AG04449 (cell line): ENCODE data around the gene CDC42EP4.
"Not testable (repeated sequence)": the region's sequence is repeated elsewhere in the genome, so short reads cannot be mapped to it uniquely, and the experiment has no call there.

ENCODE experiments used
- CTCF ChIA-PET: fragments of 350-600 bp; formaldehyde crosslinking; extraction: SDS; loops from one replicate; lab custom pipeline; 2021; ENCODE audit warnings: antibody characterized with exemption; lab: Yijun Ruan, JAX
- POLR2A ChIA-PET: fragments of 400-600, 350-600 bp; formaldehyde crosslinking; extraction: SDS; loops from one replicate; lab custom pipeline; 2020; ENCODE audit warnings: antibody characterized with exemption, inconsistent platforms; lab: Yijun Ruan, JAX
- DNase-seq: peaks from one replicate; pipeline ENCODE4 v3.0.0-alpha.2; 2010; ENCODE audit warnings: low read depth, low spot score
- H3K4me3 ChIP-seq: 2 replicates; pipeline ENCODE4 v1.5.1; 2011; ENCODE audit warnings: low read depth, mild to moderate bottlenecking, control low read depth, low read length
- TF ChIP-seq, protein P1 (sequence below): IDR thresholded peaks from one replicate; pipeline ENCODE4 v1.5.1; 2011; ENCODE audit warnings: mild to moderate bottlenecking, moderate library complexity, low read length, control low read depth, inconsistent platforms; ENCODE audit not compliant: insufficient read depth; ENCODE audit errors: missing control alignments

Gene CDC42EP4

DNA sequence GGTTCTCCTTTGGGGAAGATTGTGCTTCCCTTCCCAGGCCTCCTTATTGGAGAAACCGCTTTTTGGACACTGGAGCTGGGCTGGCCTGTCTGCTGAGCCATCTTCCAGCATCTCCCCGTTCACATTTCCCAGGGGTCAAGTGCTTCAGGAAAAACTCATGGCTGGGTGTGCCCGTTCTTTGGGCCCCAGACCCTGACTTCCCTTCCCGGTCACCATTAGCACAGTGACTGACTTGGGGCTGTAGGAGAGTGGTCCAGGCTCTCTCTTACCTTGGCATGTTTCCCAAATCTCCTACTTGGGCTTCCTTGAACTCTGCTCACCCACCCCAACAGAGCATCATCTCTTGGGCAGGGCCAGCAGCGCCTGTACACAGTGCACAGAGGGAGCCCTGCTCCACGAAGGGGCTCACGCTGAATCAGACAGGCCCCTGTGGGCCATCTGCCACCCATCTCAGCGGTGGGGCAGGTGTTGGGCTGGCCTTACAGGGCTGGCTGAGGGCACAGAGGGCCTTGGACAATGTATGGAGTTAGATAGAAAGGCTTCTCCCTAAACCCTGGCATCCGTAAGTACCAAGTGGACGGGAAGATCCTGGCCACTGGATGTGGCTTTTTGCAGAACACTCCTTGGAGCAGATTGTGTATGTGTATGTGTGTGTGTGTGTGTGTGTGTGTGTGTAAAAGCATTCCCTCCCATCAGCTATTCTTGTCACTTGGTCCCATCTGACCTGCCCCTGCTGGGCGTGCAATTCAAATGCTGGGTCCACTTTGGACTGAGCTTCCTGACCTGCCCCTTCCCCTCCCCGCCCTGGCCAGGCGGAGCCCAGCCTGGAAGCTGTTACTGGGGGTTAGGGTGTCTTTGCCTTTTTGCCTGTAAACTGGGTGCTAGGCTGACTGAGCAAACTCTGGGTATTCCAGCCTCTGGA, 24.9 kb upstream of the CDC42EP4 start:
- CTCF ChIA-PET, result interaction anchor here (0.8 to 1.2 kb wide), 3 partner anchors 9 to 863 kb away, joined by 3 to 4 read pairs (median 3); no protein-coding TSS in a partner anchor

DNA sequence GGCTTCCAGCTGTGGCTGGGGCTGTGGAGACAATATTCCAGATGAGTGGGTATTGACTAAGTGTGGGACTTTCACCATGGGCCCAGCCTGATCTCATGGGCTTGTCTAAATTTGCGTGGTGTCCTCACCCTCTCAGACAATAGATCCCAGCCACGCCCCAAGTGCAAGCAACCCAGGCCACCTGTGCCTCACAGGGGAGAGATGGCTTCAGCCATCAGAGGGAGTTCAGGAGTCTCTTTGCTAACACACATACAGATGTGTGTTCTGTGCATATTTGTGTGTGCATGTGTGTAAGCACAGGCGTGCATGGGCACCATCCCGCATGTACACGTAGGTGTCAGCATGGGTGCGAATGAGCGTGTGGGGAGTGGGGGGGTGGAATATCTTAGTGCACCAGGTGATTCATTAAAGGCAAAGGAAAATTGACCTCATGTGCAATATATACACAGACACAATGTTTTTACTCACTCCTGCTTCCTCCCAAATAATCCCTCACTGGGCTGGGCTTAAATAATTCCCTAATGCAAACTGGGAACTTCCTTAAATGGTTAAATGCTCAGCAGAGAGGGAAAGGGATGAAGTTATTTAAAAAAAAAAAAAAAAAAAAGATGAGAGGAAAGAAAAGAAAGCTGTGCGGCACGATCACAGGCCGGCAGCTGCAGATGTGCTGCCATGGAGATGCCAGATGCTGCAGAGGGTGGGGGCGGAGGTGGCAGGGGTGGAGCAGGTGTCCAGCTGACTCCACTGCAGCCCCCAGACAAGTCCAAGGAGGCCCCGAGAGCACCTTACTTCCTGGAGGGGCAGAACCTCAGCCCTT, 24.0 kb upstream of the CDC42EP4 start:
- ChIA-PET POLR2A (no interaction called here), CTCF (interaction anchor here (0.8 to 1.2 kb wide), 2 partner anchors 79 to 864 kb away, joined by 3 read pairs; no protein-coding TSS in a partner anchor)
- no peak for DNase-seq
- H3K4me3 ChIP-seq, result no peak overlapping the region
- TF ChIP-seq, protein P1, sequence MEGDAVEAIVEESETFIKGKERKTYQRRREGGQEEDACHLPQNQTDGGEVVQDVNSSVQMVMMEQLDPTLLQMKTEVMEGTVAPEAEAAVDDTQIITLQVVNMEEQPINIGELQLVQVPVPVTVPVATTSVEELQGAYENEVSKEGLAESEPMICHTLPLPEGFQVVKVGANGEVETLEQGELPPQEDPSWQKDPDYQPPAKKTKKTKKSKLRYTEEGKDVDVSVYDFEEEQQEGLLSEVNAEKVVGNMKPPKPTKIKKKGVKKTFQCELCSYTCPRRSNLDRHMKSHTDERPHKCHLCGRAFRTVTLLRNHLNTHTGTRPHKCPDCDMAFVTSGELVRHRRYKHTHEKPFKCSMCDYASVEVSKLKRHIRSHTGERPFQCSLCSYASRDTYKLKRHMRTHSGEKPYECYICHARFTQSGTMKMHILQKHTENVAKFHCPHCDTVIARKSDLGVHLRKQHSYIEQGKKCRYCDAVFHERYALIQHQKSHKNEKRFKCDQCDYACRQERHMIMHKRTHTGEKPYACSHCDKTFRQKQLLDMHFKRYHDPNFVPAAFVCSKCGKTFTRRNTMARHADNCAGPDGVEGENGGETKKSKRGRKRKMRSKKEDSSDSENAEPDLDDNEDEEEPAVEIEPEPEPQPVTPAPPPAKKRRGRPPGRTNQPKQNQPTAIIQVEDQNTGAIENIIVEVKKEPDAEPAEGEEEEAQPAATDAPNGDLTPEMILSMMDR, result no peak

More for the DNA sequence above, 24.9 kb upstream of the CDC42EP4 start:
- no peak for DNase-seq
- TF ChIP-seq, protein P1, result no peak
- no peak overlapping the region for H3K4me3 ChIP-seq
- POLR2A ChIA-PET, result no interaction called here

DNA sequence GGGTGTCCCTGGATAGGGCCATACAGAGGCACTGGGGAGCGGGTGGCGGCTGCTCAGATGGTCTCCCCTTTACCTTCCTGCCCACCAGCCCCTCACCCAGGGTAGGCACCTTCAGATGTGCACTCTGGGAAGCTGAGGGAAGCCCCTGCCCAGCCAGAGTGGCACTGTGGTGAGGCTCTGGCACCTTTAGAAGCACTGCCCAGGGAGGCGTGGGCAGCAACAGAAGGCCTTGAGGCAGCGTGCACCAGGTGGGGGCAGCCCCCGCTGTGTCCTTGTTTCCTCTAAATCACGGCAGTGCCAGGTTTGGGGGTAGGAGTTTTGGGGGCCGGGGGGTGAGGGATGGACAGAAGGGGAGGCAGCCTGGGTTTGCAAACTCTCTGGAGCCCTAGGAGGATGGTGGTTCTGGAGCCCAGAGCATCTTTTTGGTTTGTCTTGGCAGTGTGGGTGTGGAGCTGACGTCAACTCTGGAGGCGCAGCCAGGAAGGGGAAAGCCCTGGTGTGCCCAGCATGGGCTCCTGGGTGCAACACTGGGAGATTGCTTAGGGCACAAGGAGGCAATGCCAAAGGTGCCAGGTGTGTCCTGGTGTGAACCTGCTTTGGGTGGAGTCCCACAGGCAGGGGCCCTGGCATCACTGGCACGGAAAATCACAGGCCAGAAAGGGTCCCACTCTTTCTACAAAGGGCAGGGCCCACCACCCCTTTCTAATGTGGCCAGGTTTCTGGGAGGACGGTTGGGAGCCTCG, 23.1 kb upstream of the CDC42EP4 start:
- TF ChIP-seq, protein P1, result no peak
- H3K4me3 ChIP-seq, result no peak overlapping the region
- DNase-seq, result no peak
- ChIA-PET POLR2A (no interaction called here), CTCF (interaction anchor here (1.2 kb wide), 1 partner anchor 864 kb away, joined by 3 read pairs; no protein-coding TSS in a partner anchor)

DNA sequence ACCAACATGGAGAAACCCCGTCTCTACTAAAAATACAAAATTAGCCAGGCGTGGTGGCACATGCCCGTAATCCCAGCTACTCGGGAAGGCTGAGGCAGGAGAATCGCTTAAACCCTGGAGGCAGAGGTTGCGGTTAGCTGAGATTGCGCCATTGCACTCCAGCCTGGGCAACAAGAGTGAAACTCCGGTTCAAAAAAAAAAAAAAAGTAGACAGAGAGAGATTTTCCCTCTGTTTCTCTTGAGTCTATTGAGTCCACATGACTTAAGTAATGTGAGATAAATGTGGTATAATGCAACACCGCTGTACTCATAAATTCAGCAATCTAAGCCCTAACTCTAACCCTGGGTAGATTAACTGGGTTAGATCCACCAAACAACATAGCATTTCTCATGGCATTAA, 21.6 kb upstream of the CDC42EP4 start:
- POLR2A ChIA-PET, CTCF ChIA-PET, DNase-seq, H3K4me3 ChIP-seq: not testable (repeated sequence)

DNA sequence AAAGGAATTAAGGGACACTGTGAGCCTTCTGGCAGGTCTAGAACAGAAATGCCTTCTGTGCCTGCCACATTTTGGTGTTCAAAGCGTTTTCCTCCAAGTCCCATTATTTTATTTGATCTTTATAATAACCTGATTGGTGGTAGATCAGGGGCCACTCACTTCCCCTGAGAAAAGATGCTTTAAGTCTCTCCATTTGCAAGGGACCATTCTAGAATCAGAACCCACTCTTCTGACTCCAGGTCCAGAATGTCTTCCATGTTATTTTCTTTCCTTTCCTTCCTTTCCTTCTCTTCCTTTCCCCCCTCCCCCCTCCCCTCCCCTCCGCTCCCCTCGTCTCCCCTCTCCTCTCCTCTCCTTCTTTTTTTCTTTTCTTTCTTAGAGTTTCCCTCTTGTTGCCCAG, 19.3 kb upstream of the CDC42EP4 start:
- H3K4me3 ChIP-seq, result no peak overlapping the region
- POLR2A ChIA-PET, result no interaction called here
- CTCF ChIA-PET, result interaction anchor here (1.0 kb wide), 1 partner anchor 10 kb away, joined by 3 read pairs; no protein-coding TSS in a partner anchor
- TF ChIP-seq, protein P1, result no peak
- DNase-seq, result no peak

DNA sequence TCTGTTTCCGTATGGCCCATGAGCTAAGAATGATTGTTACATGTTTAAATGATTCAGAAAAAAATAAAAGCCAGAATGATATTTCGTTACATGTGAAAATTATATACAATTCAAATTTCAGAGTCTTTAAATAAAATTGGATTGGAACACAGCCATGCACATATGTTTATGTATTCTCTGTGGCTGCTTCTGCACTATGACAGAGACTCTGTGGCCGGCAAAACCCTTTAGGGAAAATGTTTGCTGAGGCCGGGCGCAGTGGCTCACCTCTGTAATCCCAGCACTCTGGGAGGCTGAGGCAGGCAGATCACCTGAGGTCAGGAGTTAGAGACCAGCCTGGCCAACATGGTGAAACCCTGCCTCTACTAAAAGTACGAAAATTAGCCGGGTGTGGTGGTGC, 15.9 kb upstream of the CDC42EP4 start:
- CTCF ChIA-PET, result interaction anchor here (1.1 kb wide), 1 partner anchor 10 kb away, joined by 4 read pairs; no protein-coding TSS in a partner anchor
- DNase-seq, result no peak
- no peak overlapping the region for H3K4me3 ChIP-seq
- POLR2A ChIA-PET, result no interaction called here
- TF ChIP-seq, protein P1, result no peak
